WTC11 (cell line): ENCODE results near the gene GABRG3. TPM values are rescaled to one million over a fixed set of nuclear protein-coding genes. Genes with fewer than 3 reads are reported as not detected.

Source experiments
- ATAC-seq: fragments of 200-7000 bp; cut with Tn5 transposase; 2 replicates; pipeline ENCODE4 v1.10.0; 2021; ENCODE audit warnings: mild to moderate bottlenecking, moderate library complexity
- CTCF ChIA-PET: fragments of 300-600 bp; sonication (Branson Sonifier 250); formaldehyde crosslinking; loops from one replicate; lab custom pipeline; 2021; ENCODE audit warnings: antibody characterized with exemption; lab: Charles Lee
- POLR2A ChIA-PET: fragments of 350-600 bp; sonication (Branson Sonifier 250); formaldehyde crosslinking; loops from one replicate; lab custom pipeline; 2021; ENCODE audit warnings: antibody characterized with exemption; lab: Charles Lee
- DNase-seq: peaks from one replicate; pipeline ENCODE4 v3.0.0; 2021; ENCODE audit warnings: low spot score
- H3K27ac Mint-ChIP-seq: 2 replicates; pipeline ENCODE4 v1.8.0; 2021; ENCODE audit warnings: mixed read lengths
- H3K27me3 Mint-ChIP-seq: 2 replicates; pipeline ENCODE4 v1.8.0; 2021; ENCODE audit warnings: low read depth, mild to moderate bottlenecking, moderate library complexity, mixed read lengths
- H3K36me3 Mint-ChIP-seq: 2 replicates; pipeline ENCODE4 v1.8.0; 2021; ENCODE audit warnings: mixed read lengths
- H3K4me1 Mint-ChIP-seq: 2 replicates; pipeline ENCODE4 v1.8.0; 2022; ENCODE audit warnings: mixed read lengths
- H3K4me3 Mint-ChIP-seq: 2 replicates; pipeline ENCODE4 v1.8.0; 2021; ENCODE audit warnings: mild to moderate bottlenecking, moderate library complexity, mixed read lengths
- H3K9me3 Mint-ChIP-seq: 2 replicates; pipeline ENCODE4 v1.8.0; 2021; ENCODE audit warnings: mixed read lengths
- ATF1 ChIP-seq: sonication (generic); formaldehyde crosslinking; IDR thresholded peaks from 2 replicates; pipeline ENCODE4 v1.8.1; 2023; ENCODE audit warnings: mild to moderate bottlenecking, moderate library complexity, missing genetic modification reagents
- CBFB ChIP-seq: sonication (generic); formaldehyde crosslinking; IDR thresholded peaks from 2 replicates; pipeline ENCODE4 v1.8.1; 2022; ENCODE audit warnings: mild to moderate bottlenecking, low read depth, missing genetic modification reagents
- ESRRA ChIP-seq: sonication (generic); formaldehyde crosslinking; IDR thresholded peaks from 2 replicates; pipeline ENCODE4 v1.8.1; 2022; ENCODE audit warnings: mild to moderate bottlenecking, missing genetic modification reagents, borderline replicate concordance
- FOXK1 ChIP-seq: sonication (generic); formaldehyde crosslinking; IDR thresholded peaks from 2 replicates; pipeline ENCODE4 v1.8.0; 2022; ENCODE audit warnings: mild to moderate bottlenecking, moderate library complexity, missing genetic modification reagents
- JAZF1 ChIP-seq: fragments of 250-450 bp; sonication (Bioruptor Pico); IDR thresholded peaks from 2 replicates; pipeline ENCODE4 v1.9.0; 2021; ENCODE audit warnings: moderate library complexity, mild to moderate bottlenecking, inconsistent platforms
- JUN ChIP-seq: sonication (generic); formaldehyde crosslinking; IDR thresholded peaks from 2 replicates; pipeline ENCODE4 v1.8.0; 2023; ENCODE audit warnings: mild to moderate bottlenecking, missing genetic modification reagents
- KAT7 ChIP-seq: sonication (generic); formaldehyde crosslinking; IDR thresholded peaks from 2 replicates; pipeline ENCODE4 v1.8.1; 2023; ENCODE audit warnings: missing genetic modification reagents, mild to moderate bottlenecking, borderline replicate concordance
- MAX ChIP-seq: sonication (generic); formaldehyde crosslinking; IDR thresholded peaks from 2 replicates; pipeline ENCODE4 v1.8.0; 2022; ENCODE audit warnings: mild to moderate bottlenecking, missing genetic modification reagents
- MXD4 ChIP-seq: fragments of 250-450 bp; sonication (Bioruptor Pico); IDR thresholded peaks from 2 replicates; pipeline ENCODE4 v1.8.0; 2021; ENCODE audit warnings: mild to moderate bottlenecking, moderate library complexity, borderline replicate concordance
- NR2C2 ChIP-seq: sonication (generic); formaldehyde crosslinking; IDR thresholded peaks from 2 replicates; pipeline ENCODE4 v1.8.0; 2022; ENCODE audit warnings: mild to moderate bottlenecking, missing genetic modification reagents
- NR3C1 ChIP-seq: sonication (generic); formaldehyde crosslinking; conservative IDR thresholded peaks from 2 replicates; pipeline ENCODE4 v1.8.1; 2023; ENCODE audit warnings: low read depth, mild to moderate bottlenecking, missing genetic modification reagents
- OVOL2 ChIP-seq: fragments of 250-450 bp; sonication (Bioruptor Pico); IDR thresholded peaks from 2 replicates; pipeline ENCODE4 v1.9.0; 2021; ENCODE audit warnings: mild to moderate bottlenecking, borderline replicate concordance
- SMAD3 ChIP-seq: sonication (generic); formaldehyde crosslinking; IDR thresholded peaks from 2 replicates; pipeline ENCODE4 v1.8.0; 2022; ENCODE audit warnings: missing genetic modification reagents, mild to moderate bottlenecking, borderline replicate concordance
- TCF7 ChIP-seq: sonication (generic); formaldehyde crosslinking; IDR thresholded peaks from 2 replicates; pipeline ENCODE4 v1.8.0; 2022; ENCODE audit warnings: mild to moderate bottlenecking, low read depth, missing genetic modification reagents, moderate library complexity
- TEAD1 ChIP-seq: sonication (generic); formaldehyde crosslinking; IDR thresholded peaks from 2 replicates; pipeline ENCODE4 v1.8.0; 2022; ENCODE audit warnings: mild to moderate bottlenecking, missing genetic modification reagents
- ZNF138 ChIP-seq: sonication (generic); formaldehyde crosslinking; conservative IDR thresholded peaks from 2 replicates; pipeline ENCODE4 v1.8.1; 2022; ENCODE audit warnings: mild to moderate bottlenecking, moderate library complexity, missing genetic modification reagents
- ZNF263 ChIP-seq: sonication (generic); formaldehyde crosslinking; IDR thresholded peaks from 2 replicates; pipeline ENCODE4 v1.8.1; 2022; ENCODE audit warnings: low read depth, mild to moderate bottlenecking, moderate library complexity, missing genetic modification reagents
- ZNF396 ChIP-seq: fragments of 250-450 bp; sonication (Bioruptor Pico); IDR thresholded peaks from 2 replicates; pipeline ENCODE4 v1.8.0; 2021; ENCODE audit warnings: mild to moderate bottlenecking, moderate library complexity, borderline replicate concordance
- ZNF416 ChIP-seq: fragments of 250-450 bp; sonication (Bioruptor Pico); IDR thresholded peaks from 2 replicates; pipeline ENCODE4 v1.9.0; 2021; ENCODE audit warnings: mild to moderate bottlenecking, inconsistent platforms
- ZNF532 ChIP-seq: fragments of 250-450 bp; sonication (Bioruptor Pico); IDR thresholded peaks from 2 replicates; pipeline ENCODE4 v1.9.0; 2021; ENCODE audit warnings: mild to moderate bottlenecking, borderline replicate concordance
- ZNF671 ChIP-seq: fragments of 250-450 bp; sonication (Bioruptor Pico); IDR thresholded peaks from 2 replicates; pipeline ENCODE4 v1.8.0; 2021; ENCODE audit warnings: mild to moderate bottlenecking
- total RNA-seq: library from RNA; stranded (reverse); gene quantifications from 3 replicates; pipeline ENCODE4 v1.2.3, GENCODE V29; 2021
- TF ChIP-seq, protein P1 (sequence below): sonication (generic); formaldehyde crosslinking; IDR thresholded peaks from 2 replicates; pipeline ENCODE4 v1.8.0; 2022; ENCODE audit warnings: mild to moderate bottlenecking, missing genetic modification reagents
- TF ChIP-seq, protein P2 (sequence below): fragments of 250-450 bp; sonication (Bioruptor Pico); IDR thresholded peaks from 2 replicates; pipeline ENCODE4 v1.8.0; 2021; ENCODE audit warnings: mild to moderate bottlenecking
- TF ChIP-seq, protein P3 (sequence below): sonication (generic); formaldehyde crosslinking; IDR thresholded peaks from 2 replicates; pipeline ENCODE4 v1.8.0; 2023; ENCODE audit warnings: missing genetic modification reagents, mild to moderate bottlenecking, borderline replicate concordance

GABRG3 gene
- total RNA-seq, 1 experiment from 2014 or later: 0.72 TPM

DNA sequence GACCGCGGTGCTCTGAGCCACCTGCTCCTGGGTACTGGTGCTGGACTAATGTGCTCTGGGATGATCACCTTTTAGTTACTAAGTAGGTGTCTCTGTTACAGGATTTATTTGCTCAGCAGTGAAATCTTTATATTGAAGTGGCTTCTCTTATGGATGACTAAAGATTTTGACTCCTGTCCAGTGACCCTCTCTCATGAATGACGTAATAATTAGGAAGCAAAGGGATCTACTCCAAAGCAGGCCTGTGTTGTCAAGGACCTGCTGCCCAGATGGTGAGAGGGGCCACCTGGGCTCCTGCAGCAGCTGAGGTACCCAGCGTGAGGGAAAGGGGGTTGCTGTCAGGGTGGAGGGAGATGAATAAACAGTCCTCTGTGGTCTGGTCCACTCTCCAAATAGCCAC lies 263.6 kb downstream of the GABRG3 start:
- ChIA-PET POLR2A (no interaction called here), CTCF (no interaction called here)
- DNase-seq (no peak), ATAC-seq (no peak)
- H3K36me3 Mint-ChIP-seq: no peaks in the 10 kb centered on the region
- no peaks in the 10 kb centered on the region for H3K9me3 Mint-ChIP-seq
- H3K4me1 Mint-ChIP-seq: peaks cover 7% of the 10 kb centered on the region
- no peak overlapping the region for H3K27ac Mint-ChIP-seq
- no peak overlapping the region for H3K4me3 Mint-ChIP-seq
- H3K27me3 Mint-ChIP-seq: no peaks in the 10 kb centered on the region
- TF ChIP-seq, protein P1, sequence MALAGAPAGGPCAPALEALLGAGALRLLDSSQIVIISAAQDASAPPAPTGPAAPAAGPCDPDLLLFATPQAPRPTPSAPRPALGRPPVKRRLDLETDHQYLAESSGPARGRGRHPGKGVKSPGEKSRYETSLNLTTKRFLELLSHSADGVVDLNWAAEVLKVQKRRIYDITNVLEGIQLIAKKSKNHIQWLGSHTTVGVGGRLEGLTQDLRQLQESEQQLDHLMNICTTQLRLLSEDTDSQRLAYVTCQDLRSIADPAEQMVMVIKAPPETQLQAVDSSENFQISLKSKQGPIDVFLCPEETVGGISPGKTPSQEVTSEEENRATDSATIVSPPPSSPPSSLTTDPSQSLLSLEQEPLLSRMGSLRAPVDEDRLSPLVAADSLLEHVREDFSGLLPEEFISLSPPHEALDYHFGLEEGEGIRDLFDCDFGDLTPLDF (CRISPR knock-in tag): no peak
- TF ChIP-seq ZNF671 (CRISPR knock-in tag) (no peak), CBFB (CRISPR knock-in tag) (no peak), OVOL2 (CRISPR knock-in tag) (no peak), NR3C1 (CRISPR knock-in tag) (no peak), JUN (CRISPR knock-in tag) (no peak), SMAD3 (CRISPR knock-in tag) (no peak), NR2C2 (CRISPR knock-in tag) (no peak), KAT7 (CRISPR knock-in tag) (no peak)
- TF ChIP-seq, protein P2, sequence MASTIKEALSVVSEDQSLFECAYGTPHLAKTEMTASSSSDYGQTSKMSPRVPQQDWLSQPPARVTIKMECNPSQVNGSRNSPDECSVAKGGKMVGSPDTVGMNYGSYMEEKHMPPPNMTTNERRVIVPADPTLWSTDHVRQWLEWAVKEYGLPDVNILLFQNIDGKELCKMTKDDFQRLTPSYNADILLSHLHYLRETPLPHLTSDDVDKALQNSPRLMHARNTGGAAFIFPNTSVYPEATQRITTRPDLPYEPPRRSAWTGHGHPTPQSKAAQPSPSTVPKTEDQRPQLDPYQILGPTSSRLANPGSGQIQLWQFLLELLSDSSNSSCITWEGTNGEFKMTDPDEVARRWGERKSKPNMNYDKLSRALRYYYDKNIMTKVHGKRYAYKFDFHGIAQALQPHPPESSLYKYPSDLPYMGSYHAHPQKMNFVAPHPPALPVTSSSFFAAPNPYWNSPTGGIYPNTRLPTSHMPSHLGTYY (CRISPR knock-in tag): no peak

DNA sequence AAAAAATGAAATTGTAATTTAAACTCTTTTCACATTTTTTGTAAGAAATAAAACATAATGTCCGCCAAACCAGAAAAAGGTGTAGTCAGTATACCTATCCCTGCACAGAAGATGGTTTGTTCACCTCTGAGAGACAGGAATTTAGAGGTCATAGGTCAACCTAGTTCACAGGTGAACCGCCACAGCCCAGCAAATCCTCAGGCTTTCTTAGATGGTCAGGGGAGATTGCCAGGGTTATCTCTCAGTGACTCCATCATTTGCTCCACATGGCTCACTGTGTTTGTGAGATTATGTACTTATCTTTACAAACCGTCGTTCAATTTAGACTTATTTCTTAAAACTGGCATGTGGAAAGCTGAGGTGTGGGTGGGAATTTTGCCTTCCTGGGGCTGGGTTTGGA lies 264.2 kb downstream of the GABRG3 start:
- Mint-ChIP-seq H3K9me3 (no peaks in the 10 kb centered on the region), H3K36me3 (no peaks in the 10 kb centered on the region), H3K4me3 (no peak overlapping the region), H3K27me3 (no peaks in the 10 kb centered on the region), H3K27ac (no peak overlapping the region), H3K4me1 (peaks cover 7% of the 10 kb centered on the region)
- POLR2A ChIA-PET: no interaction called here
- DNase-seq (no peak), ATAC-seq (no peak)
- CTCF ChIA-PET: no interaction called here
- no peak for TF ChIP-seq ZNF138 (CRISPR knock-in tag)
- TF ChIP-seq ZNF416 (CRISPR knock-in tag): no peak
- TF ChIP-seq TCF7 (CRISPR knock-in tag): no peak
- TF ChIP-seq NR3C1 (CRISPR knock-in tag): no peak
- TF ChIP-seq JUN (CRISPR knock-in tag): no peak
- TF ChIP-seq MAX: no peak
- no peak for TF ChIP-seq JAZF1 (CRISPR knock-in tag)
- TF ChIP-seq FOXK1: no peak
- no peak for TF ChIP-seq ZNF532 (CRISPR knock-in tag)
- TF ChIP-seq TEAD1: no peak
- TF ChIP-seq ZNF263 (CRISPR knock-in tag): no peak
- TF ChIP-seq, protein P3, sequence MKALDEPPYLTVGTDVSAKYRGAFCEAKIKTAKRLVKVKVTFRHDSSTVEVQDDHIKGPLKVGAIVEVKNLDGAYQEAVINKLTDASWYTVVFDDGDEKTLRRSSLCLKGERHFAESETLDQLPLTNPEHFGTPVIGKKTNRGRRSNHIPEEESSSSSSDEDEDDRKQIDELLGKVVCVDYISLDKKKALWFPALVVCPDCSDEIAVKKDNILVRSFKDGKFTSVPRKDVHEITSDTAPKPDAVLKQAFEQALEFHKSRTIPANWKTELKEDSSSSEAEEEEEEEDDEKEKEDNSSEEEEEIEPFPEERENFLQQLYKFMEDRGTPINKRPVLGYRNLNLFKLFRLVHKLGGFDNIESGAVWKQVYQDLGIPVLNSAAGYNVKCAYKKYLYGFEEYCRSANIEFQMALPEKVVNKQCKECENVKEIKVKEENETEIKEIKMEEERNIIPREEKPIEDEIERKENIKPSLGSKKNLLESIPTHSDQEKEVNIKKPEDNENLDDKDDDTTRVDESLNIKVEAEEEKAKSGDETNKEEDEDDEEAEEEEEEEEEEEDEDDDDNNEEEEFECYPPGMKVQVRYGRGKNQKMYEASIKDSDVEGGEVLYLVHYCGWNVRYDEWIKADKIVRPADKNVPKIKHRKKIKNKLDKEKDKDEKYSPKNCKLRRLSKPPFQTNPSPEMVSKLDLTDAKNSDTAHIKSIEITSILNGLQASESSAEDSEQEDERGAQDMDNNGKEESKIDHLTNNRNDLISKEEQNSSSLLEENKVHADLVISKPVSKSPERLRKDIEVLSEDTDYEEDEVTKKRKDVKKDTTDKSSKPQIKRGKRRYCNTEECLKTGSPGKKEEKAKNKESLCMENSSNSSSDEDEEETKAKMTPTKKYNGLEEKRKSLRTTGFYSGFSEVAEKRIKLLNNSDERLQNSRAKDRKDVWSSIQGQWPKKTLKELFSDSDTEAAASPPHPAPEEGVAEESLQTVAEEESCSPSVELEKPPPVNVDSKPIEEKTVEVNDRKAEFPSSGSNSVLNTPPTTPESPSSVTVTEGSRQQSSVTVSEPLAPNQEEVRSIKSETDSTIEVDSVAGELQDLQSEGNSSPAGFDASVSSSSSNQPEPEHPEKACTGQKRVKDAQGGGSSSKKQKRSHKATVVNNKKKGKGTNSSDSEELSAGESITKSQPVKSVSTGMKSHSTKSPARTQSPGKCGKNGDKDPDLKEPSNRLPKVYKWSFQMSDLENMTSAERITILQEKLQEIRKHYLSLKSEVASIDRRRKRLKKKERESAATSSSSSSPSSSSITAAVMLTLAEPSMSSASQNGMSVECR (CRISPR knock-in tag): no peak
- TF ChIP-seq ZNF396 (CRISPR knock-in tag): no peak
- no peak for TF ChIP-seq MXD4
- TF ChIP-seq, protein P1 (CRISPR knock-in tag): no peak
- no peak for TF ChIP-seq ESRRA (CRISPR knock-in tag)
- TF ChIP-seq ATF1 (CRISPR knock-in tag): no peak
